Peyer's patch (tissue), 4 donors: ENCODE measurements around the gene ZBTB46. TPM values are rescaled to one million over a fixed set of nuclear protein-coding genes. Genes with fewer than 3 reads are reported as not detected.

Experiments
- DNase-seq, 3 donors: peaks; one replicate each; pipeline ENCODE4 v3.0.0-alpha.2; 2017 to 2019
- H3K27ac ChIP-seq, 4 donors: fragments of 200-600 bp; sonication (generic); one replicate each; pipeline ENCODE4 v1.5.1; 2016 to 2019
- H3K27me3 ChIP-seq, 2 donors: fragments of 200-600 bp; sonication (generic); one replicate each; pipeline ENCODE4 v1.5.1; 2019
- H3K36me3 ChIP-seq, 3 donors: fragments of 200-600 bp; sonication (generic); one replicate each; pipeline ENCODE4 v1.5.1; 2016 to 2019
- H3K4me1 ChIP-seq, 4 donors: fragments of 200-600 bp; sonication (generic); one replicate each; pipeline ENCODE4 v1.5.1; 2016 to 2019
- H3K4me3 ChIP-seq, 4 donors: fragments of 200-600 bp; sonication (generic); 1 replicate in 3 of 4; 2 replicates in 1 of 4; pipeline ENCODE4 v1.5.1; 2016 to 2019; ENCODE audit warnings: mild to moderate bottlenecking in 1 of 4
- H3K9me3 ChIP-seq, 4 donors: fragments of 200-600 bp; sonication (generic); one replicate each; pipeline ENCODE4 v1.5.1; 2016 to 2019; ENCODE audit warnings: mild to moderate bottlenecking in 1 of 4
- CTCF ChIP-seq, 6 experiments: fragments of 450-650 bp in 4 of 6; fragments of 200-600 bp in 2 of 6; sonication (generic) in 1 of 6; IDR thresholded peaks; one replicate each; pipeline ENCODE4 v1.5.1; 2017 to 2019; ENCODE audit warnings: antibody characterized with exemption in 6 of 6, mild to moderate bottlenecking in 3 of 6, moderate library complexity in 1 of 6
- POLR2A ChIP-seq, 2 donors: fragments of 450-650 bp; IDR thresholded peaks; one replicate each; pipeline ENCODE4 v1.5.1; 2017; ENCODE audit warnings: antibody characterized with exemption in 2 of 2, mild to moderate bottlenecking in 2 of 2, moderate library complexity in 2 of 2
- total RNA-seq, 4 donors: library from RNA; depleted of rRNA; stranded (reverse); fragments of >200 nt; gene quantifications; one replicate each; pipeline ENCODE4 v1.1.0, GENCODE V29; 2016

The ZBTB46 gene
- total RNA-seq, 4 donors from 2014 or later, result 1.9 to 33.0 (median 4.4) TPM

GRCh38 chr20:63703471-63703975, 127.5 kb downstream of the ZBTB46 start:
- DNase-seq, result peak in 1 of 3 donors; percentile 46
- no peaks in the 10 kb centered on the region for H3K9me3 ChIP-seq
- no peaks in the 10 kb centered on the region for H3K27me3 ChIP-seq
- TF ChIP-seq CTCF (IDR thresholded peaks at IDR 0.05) (no peak), POLR2A (IDR thresholded peaks at IDR 0.05) (no peak)
- H3K4me1 ChIP-seq, result peaks cover 0 to 26% (median 11%) of the 10 kb centered on the region in 4 donors
- H3K36me3 ChIP-seq, result peaks cover 0 to 31% (median 0%) of the 10 kb centered on the region in 3 donors
- no peak overlapping the region for H3K27ac ChIP-seq
- H3K4me3 ChIP-seq, result no peak overlapping the region

- Histone ChIP-seq H3K4me1 (peaks cover 0 to 28% (median 10%) of the 10 kb centered on the region in 4 donors), H3K36me3 (peaks cover 0 to 31% (median 0%) of the 10 kb centered on the region in 3 donors), H3K27me3 (no peaks in the 10 kb centered on the region), H3K4me3 (no peak overlapping the region), H3K27ac (no peak overlapping the region), H3K9me3 (no peaks in the 10 kb centered on the region)
- DNase-seq, result no peak
- TF ChIP-seq POLR2A (IDR thresholded peaks at IDR 0.05), result no peak
- TF ChIP-seq CTCF (IDR thresholded peaks at IDR 0.05), result no peak
Measured at GRCh38 chr20:63702751-63703470, 128.2 kb downstream of the ZBTB46 start.

GRCh38 chr20:63702036-63702665, 128.9 kb downstream of the ZBTB46 start:
- H3K4me1 ChIP-seq, result peaks cover 0 to 36% (median 13%) of the 10 kb centered on the region in 4 donors
- peaks cover 0 to 31% (median 0%) of the 10 kb centered on the region in 3 donors for H3K36me3 ChIP-seq
- H3K9me3 ChIP-seq, result no peaks in the 10 kb centered on the region
- H3K4me3 ChIP-seq, result no peak overlapping the region
- TF ChIP-seq POLR2A (IDR thresholded peaks at IDR 0.05), result no peak
- no peak for TF ChIP-seq CTCF (IDR thresholded peaks at IDR 0.05)
- H3K27ac ChIP-seq, result no peak overlapping the region
- H3K27me3 ChIP-seq, result no peaks in the 10 kb centered on the region
- no peak for DNase-seq

GRCh38 chr20:63701329-63702035, 129.6 kb downstream of the ZBTB46 start:
- Histone ChIP-seq H3K9me3 (no peaks in the 10 kb centered on the region), H3K36me3 (peaks cover 0 to 31% (median 0%) of the 10 kb centered on the region in 3 donors), H3K4me1 (peaks cover 7 to 37% (median 14%) of the 10 kb centered on the region in 4 donors), H3K4me3 (no peak overlapping the region), H3K27me3 (no peaks in the 10 kb centered on the region), H3K27ac (no peak overlapping the region)
- no peak for DNase-seq
- TF ChIP-seq CTCF (IDR thresholded peaks at IDR 0.05) (no peak), POLR2A (IDR thresholded peaks at IDR 0.05) (no peak)

GRCh38 chr20:63701051-63701328, 130.1 kb downstream of the ZBTB46 start:
- H3K27me3 ChIP-seq, result no peaks in the 10 kb centered on the region
- H3K4me3 ChIP-seq, result no peak overlapping the region
- no peak for DNase-seq
- no peaks in the 10 kb centered on the region for H3K9me3 ChIP-seq
- H3K36me3 ChIP-seq, result peaks cover 0 to 27% (median 0%) of the 10 kb centered on the region in 3 donors
- H3K4me1 ChIP-seq, result peaks cover 9 to 37% (median 15%) of the 10 kb centered on the region in 4 donors
- H3K27ac ChIP-seq, result no peak overlapping the region
- TF ChIP-seq POLR2A (IDR thresholded peaks at IDR 0.05) (no peak), CTCF (IDR thresholded peaks at IDR 0.05) (no peak)
